Myocyte (in vitro differentiated cells): Measurements from ENCODE around the gene ATP6AP2. TPM values are rescaled to one million over a fixed set of nuclear protein-coding genes. Genes with fewer than 3 reads are reported as not detected.

Source experiments
- DNase-seq: peaks from one replicate; pipeline ENCODE4 v3.0.0-alpha.2; 2012; ENCODE audit warnings: low read depth
- total RNA-seq: library from RNA; depleted of rRNA; stranded (reverse); fragments of >200 nt; gene quantifications from 2 replicates; pipeline ENCODE4 v1.2.3, GENCODE V29; 2014

The ATP6AP2 gene
- total RNA-seq, 1 donor from 2014 or later: 104 TPM

GRCh38 chrX:40632199-40632598 is 51.4 kb downstream of the ATP6AP2 start:
- DNase-seq: no peak

GRCh38 chrX:40637687-40638086 is 56.9 kb downstream of the ATP6AP2 start:
- DNase-seq: no peak

- no peak for DNase-seq
These were observed 63.4 kb downstream of the ATP6AP2 start for GRCh38 chrX:40644176-40644575.

- peak; percentile 59 for DNase-seq
These were observed 64.1 kb downstream of the ATP6AP2 start for GRCh38 chrX:40644821-40645358.

- no peak for DNase-seq
These were observed 65.9 kb downstream of the ATP6AP2 start for GRCh38 chrX:40646489-40647306.

- DNase-seq: peak; percentile 87
These were observed 66.8 kb downstream of the ATP6AP2 start, which contains the start of gene CXorf38 for GRCh38 chrX:40647307-40648197. Gene CXorf38 (minus strand): TSS chrX:40647561. CDS start chrX:40647520, 41 bp downstream.

- DNase-seq: peak; percentile 65
These were observed 71.0 kb downstream of the ATP6AP2 start for GRCh38 chrX:40651620-40652223.

GRCh38 chrX:40652664-40653063 is 71.9 kb downstream of the ATP6AP2 start:
- no peak for DNase-seq

GRCh38 chrX:40653535-40653934 is 72.8 kb downstream of the ATP6AP2 start:
- DNase-seq: no peak

Other genes starting within 250 kb of the ATP6AP2 start
- not detected in 2 replicates for gene MPC1L, start 42.5 kb downstream of the ATP6AP2 start, total RNA-seq
- gene CXorf38, start 66.6 kb downstream of the ATP6AP2 start, total RNA-seq: 15.9 and 16.9 TPM in 2 replicates
- 28.9 and 31.2 TPM in 2 replicates for gene MED14, start 154.6 kb downstream of the ATP6AP2 start, total RNA-seq